Uterus (tissue), 4 donors: ENCODE measurements around the gene PTPN23. TPM values are rescaled to one million over a fixed set of nuclear protein-coding genes. Genes with fewer than 3 reads are reported as not detected.

Experiments
- DNase-seq, 2 donors: peaks; one replicate each; pipeline ENCODE4 v3.0.0-alpha.2; 2019 to 2020
- H3K27ac ChIP-seq, 2 donors: fragments of 200-600 bp; sonication (generic); 1 replicate in 1 of 2; 2 replicates in 1 of 2; pipeline ENCODE4 v1.5.1; 2016 to 2018
- H3K27me3 ChIP-seq, 2 donors: fragments of 200-600 bp; sonication (generic); one replicate each; pipeline ENCODE4 v1.5.1; 2018 to 2019; ENCODE audit warnings: control low read depth in 1 of 2
- H3K36me3 ChIP-seq, 2 donors: fragments of 200-600 bp; sonication (generic); one replicate each; pipeline ENCODE4 v1.5.1; 2019; ENCODE audit warnings: control low read depth in 1 of 2
- H3K4me1 ChIP-seq, 2 donors: fragments of 200-600 bp; sonication (generic); one replicate each; pipeline ENCODE4 v1.5.1; 2018 to 2019; ENCODE audit warnings: control low read depth in 1 of 2
- H3K4me3 ChIP-seq, 2 donors: fragments of 200-600 bp; sonication (generic); 1 replicate in 1 of 2; 2 replicates in 1 of 2; pipeline ENCODE4 v1.5.1; 2018 to 2019; ENCODE audit warnings: mild to moderate bottlenecking in 1 of 2
- H3K9me3 ChIP-seq, 2 donors: fragments of 200-600 bp; sonication (generic); one replicate each; pipeline ENCODE4 v1.5.1; 2019; ENCODE audit warnings: control low read depth in 1 of 2
- CTCF ChIP-seq, 4 experiments: fragments of 200-600 bp in 2 of 4; fragments of 450-650 bp in 2 of 4; sonication (generic) in 2 of 4; IDR thresholded peaks; one replicate each; pipeline ENCODE4 v1.5.1; 2016 to 2019; ENCODE audit warnings: antibody characterized with exemption in 4 of 4, mild to moderate bottlenecking in 2 of 4, moderate library complexity in 1 of 4
- POLR2A ChIP-seq, 2 donors: fragments of 450-650 bp; IDR thresholded peaks; one replicate each; pipeline ENCODE4 v1.6.1; 2016; ENCODE audit warnings: antibody characterized with exemption in 2 of 2, mild to moderate bottlenecking in 1 of 2, moderate library complexity in 1 of 2
- intact Hi-C: fragments of 100-400 bp; cut with DNase I; formaldehyde crosslinking; loops from one replicate; pipeline ENCODE4 v1.15.1; 2023; ENCODE audit warnings: low total_unique reads
- total RNA-seq, 4 donors: library from RNA; depleted of rRNA in 3 of 4; stranded (reverse); fragments of >200 nt in 3 of 4; gene quantifications; one replicate each; pipeline versions ENCODE4 v1.1.0 to v1.2.4, GENCODE V29; 2014 to 2023
- donor health status: DM: yes; HTN: yes; CAD: no.

PTPN23 gene
- total RNA-seq, 4 donors from 2014 or later: 5.1 to 51.6 (median 16.2) TPM

GRCh38 chr3:47411696-47412452 lies 31.1 kb downstream of the PTPN23 start:
- Histone ChIP-seq H3K27me3 (no peaks in the 10 kb centered on the region), H3K27ac (no peak overlapping the region), H3K4me1 (no peaks in the 10 kb centered on the region), H3K9me3 (no peaks in the 10 kb centered on the region), H3K4me3 (no peak overlapping the region), H3K36me3 (no peaks in the 10 kb centered on the region)
- TF ChIP-seq CTCF (IDR thresholded peaks at IDR 0.05): no peak
- TF ChIP-seq POLR2A (IDR thresholded peaks at IDR 0.05): no peak
- DNase-seq: no peak
- intact Hi-C loops: no loop called here

- TF ChIP-seq CTCF (IDR thresholded peaks at IDR 0.05) (no peak), POLR2A (IDR thresholded peaks at IDR 0.05) (no peak)
- H3K4me3 ChIP-seq: no peak overlapping the region
- no peaks in the 10 kb centered on the region for H3K36me3 ChIP-seq
- no peak overlapping the region for H3K27ac ChIP-seq
- no peaks in the 10 kb centered on the region for H3K4me1 ChIP-seq
- H3K27me3 ChIP-seq: no peaks in the 10 kb centered on the region
- no peaks in the 10 kb centered on the region for H3K9me3 ChIP-seq
- no peak for DNase-seq
- intact Hi-C loops: no loop called here
Measured at GRCh38 chr3:47412453-47412756, 31.6 kb downstream of the PTPN23 start.

- H3K36me3 ChIP-seq: no peaks in the 10 kb centered on the region
Measured at GRCh38 chr3:47412842-47413520, 32.2 kb downstream of the PTPN23 start.

GRCh38 chr3:47413751-47414150 lies 32.9 kb downstream of the PTPN23 start:
- DNase-seq: no peak
- no peak overlapping the region for H3K27ac ChIP-seq

More at GRCh38 chr3:47412842-47413520, 32.2 kb downstream of the PTPN23 start:
- H3K9me3 ChIP-seq: no peaks in the 10 kb centered on the region
- intact Hi-C loops: no loop called here
- no peaks in the 10 kb centered on the region for H3K27me3 ChIP-seq
- H3K4me1 ChIP-seq: no peaks in the 10 kb centered on the region
- TF ChIP-seq CTCF (IDR thresholded peaks at IDR 0.05) (no peak), POLR2A (IDR thresholded peaks at IDR 0.05) (no peak)
- no peak overlapping the region for H3K27ac ChIP-seq
- DNase-seq: no peak
- H3K4me3 ChIP-seq: no peak overlapping the region

More at GRCh38 chr3:47413751-47414150, 32.9 kb downstream of the PTPN23 start:
- no peaks in the 10 kb centered on the region for H3K9me3 ChIP-seq
- TF ChIP-seq CTCF (IDR thresholded peaks at IDR 0.05): no peak
- TF ChIP-seq POLR2A (IDR thresholded peaks at IDR 0.05): no peak
- no peaks in the 10 kb centered on the region for H3K4me1 ChIP-seq
- no peaks in the 10 kb centered on the region for H3K27me3 ChIP-seq
- no peak overlapping the region for H3K4me3 ChIP-seq
- no peaks in the 10 kb centered on the region for H3K36me3 ChIP-seq
- intact Hi-C loops: no loop called here
